H1 (cell line): ENCODE measurements around the gene PRXL2B. TPM values are rescaled to one million over a fixed set of nuclear protein-coding genes. Genes with fewer than 3 reads are reported as not detected.

Experiments
- BACH1 ChIP-seq: IDR thresholded peaks from 2 replicates; pipeline ENCODE4 v1.6.1; 2012; ENCODE audit warnings: low read length, improper control_type of control experiment
- CHD1 ChIP-seq: IDR thresholded peaks from 2 replicates; pipeline ENCODE4 v1.6.1; 2012; ENCODE audit warnings: low read depth, low read length, improper control_type of control experiment
- CHD2 ChIP-seq: IDR thresholded peaks from 2 replicates; pipeline ENCODE4 v1.6.1; 2012; ENCODE audit warnings: low read length, improper control_type of control experiment
- CHD7 ChIP-seq: fragments of 300-600 bp; sonication (generic); IDR thresholded peaks from 2 replicates; pipeline ENCODE4 v1.7.1; 2012; ENCODE audit warnings: low read length, moderate library complexity, mild to moderate bottlenecking, inconsistent platforms; ENCODE audit not compliant: insufficient replicate concordance
- EZH2 ChIP-seq: fragments of 200-600 bp; sonication (generic); IDR thresholded peaks from 2 replicates; pipeline ENCODE4 v1.7.1; 2012; ENCODE audit warnings: low read depth, mild to moderate bottlenecking, moderate library complexity, low read length, inconsistent platforms; ENCODE audit not compliant: severe bottlenecking
- GTF2F1 ChIP-seq: IDR thresholded peaks from 2 replicates; pipeline ENCODE4 v1.6.1; 2012; ENCODE audit warnings: low read depth, low read length, improper control_type of control experiment, borderline replicate concordance
- KDM5A ChIP-seq: fragments of 200-600 bp; IDR thresholded peaks from 2 replicates; pipeline ENCODE4 v1.7.1; 2012; ENCODE audit warnings: mild to moderate bottlenecking, low read length, inconsistent platforms, mixed read lengths
- RNF2 ChIP-seq: fragments of 200-900, 300-1000 bp; sonication (generic); IDR thresholded peaks from 2 replicates; pipeline ENCODE4 v1.7.1; 2016; ENCODE audit warnings: borderline replicate concordance, low read depth, mild to moderate bottlenecking, antibody characterized with exemption, low read length; ENCODE audit not compliant: poor library complexity, severe bottlenecking; ENCODE audit errors: missing control alignments
- SIRT6 ChIP-seq: IDR thresholded peaks from one replicate; pipeline ENCODE4 v1.7.1; 2012; ENCODE audit warnings: low read length, inconsistent platforms
- SP1 ChIP-seq: IDR thresholded peaks from 2 replicates; pipeline ENCODE4 v1.6.1; 2011; ENCODE audit warnings: low read depth, low read length
- polyA plus RNA-seq, 7 experiments: library from polyadenylated mRNA; depleted of rRNA in 3 of 7; stranded (reverse) in 5 of 7; unstranded in 2 of 7; fragments of >200 nt in 5 of 7; fragments of 200-250 nt in 2 of 7; gene quantifications; 1 replicate in 5 of 7; 2 replicates in 1 of 7; 4 replicates in 1 of 7; pipeline versions ENCODE4 v1.2.1 to v1.2.3, GENCODE V29; 2011 to 2013; ENCODE audit warnings: missing spikeins in 2 of 7, mixed read lengths in 2 of 7
- total RNA-seq: library from RNA; stranded (reverse); fragmentation: NEBNext Ultra II Directional; extraction: Animal tissue kit (Norgen Biotek cat#: 25700); gene quantifications from 2 replicates; pipeline ENCODE4 v1.2.1, GENCODE V29; 2021

The PRXL2B gene
- total and polyA plus RNA-seq, 2 of the 8 experiments (the other 6 are each of a cell fraction or from before 2014, with no cell fraction given), result 35.3 to 46.0 TPM

DNA sequence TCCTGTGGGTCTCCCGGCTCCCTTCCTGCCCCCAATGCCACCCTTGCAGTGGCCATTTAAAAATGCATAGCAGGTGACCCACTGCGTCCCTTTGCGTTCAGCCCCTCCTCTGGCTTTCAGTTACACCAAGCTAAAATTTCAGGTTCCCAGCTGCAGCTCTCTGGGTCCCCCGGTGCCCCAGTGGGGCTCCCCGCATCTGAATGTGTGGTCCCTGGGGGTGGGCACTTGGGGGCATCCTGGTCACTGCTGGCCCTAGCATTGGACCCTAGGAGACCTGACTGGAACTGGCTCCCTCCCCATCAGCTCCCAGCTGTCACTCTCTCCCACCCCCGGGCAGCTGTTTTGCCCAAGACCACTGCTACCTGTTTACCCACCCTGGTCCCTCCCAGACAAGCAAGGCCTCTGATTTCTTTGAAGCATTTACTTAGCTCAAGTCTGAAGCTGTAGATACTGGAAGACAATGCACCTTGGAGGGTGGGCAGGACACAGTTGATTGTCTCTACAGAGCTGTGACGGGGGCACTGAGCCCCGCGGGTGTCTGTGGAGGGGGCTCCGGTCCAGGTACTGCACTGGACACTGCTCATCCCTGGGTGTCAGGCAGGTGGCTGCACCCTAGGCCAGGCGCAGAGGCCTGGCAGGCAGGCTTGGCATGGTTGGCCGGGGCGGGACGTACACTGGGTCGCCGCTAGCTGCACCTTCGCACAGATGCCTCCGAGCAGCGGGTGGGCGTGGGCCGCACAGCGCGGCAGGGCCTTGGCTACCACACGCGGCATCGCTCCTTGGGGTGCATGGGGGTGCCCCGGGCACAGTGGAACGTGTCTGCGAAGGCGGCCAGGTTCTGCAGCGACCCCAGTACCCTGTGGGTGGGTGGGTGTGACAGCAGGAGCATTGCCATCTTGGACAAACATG lies 3.9 kb downstream of the PRXL2B start (continued):
- TF ChIP-seq CHD7 (no peak), CHD1 (no peak), CHD2 (no peak), KDM5A (no peak), EZH2 (no peak), SIRT6 (no peak), SP1 (no peak), RNF2 (no peak), BACH1 (no peak), GTF2F1 (no peak)
